Measurements from ENCODE around the gene CT45A9. TPM values are rescaled to one million over a fixed set of nuclear protein-coding genes. Genes with fewer than 3 reads are reported as not detected.

Gene CT45A9
- total RNA-seq, 3 donors from 2014 or later, result not detected

Other genes with a start within 250 kb of the CT45A9 start
- not detected for gene CT45A1, start 158.2 kb downstream of the CT45A9 start, total RNA-seq
- gene CT45A3, start 103.6 kb downstream of the CT45A9 start, total RNA-seq, result not detected
- gene CT45A5, start 86.3 kb downstream of the CT45A9 start, total RNA-seq, result not detected
- not detected for gene CT45A6, start 69.0 kb downstream of the CT45A9 start, total RNA-seq
- not detected for gene CT45A2, start 51.8 kb downstream of the CT45A9 start, total RNA-seq
- gene CT45A7, start 34.5 kb downstream of the CT45A9 start, total RNA-seq, result not detected
- gene CT45A8, start 17.3 kb downstream of the CT45A9 start, total RNA-seq, result not detected
- gene CT45A10, start 21.6 kb upstream of the CT45A9 start, total RNA-seq, result not detected
- gene SAGE1, start 21.9 kb upstream of the CT45A9 start, total RNA-seq, result not detected
- gene MMGT1, start 102.2 kb upstream of the CT45A9 start, total RNA-seq, result 10 to 100 TPM; 25.6 to 29.0 (median 25.8) TPM
- gene SLC9A6, start 113.6 kb upstream of the CT45A9 start, total RNA-seq, result 10 to 100 TPM; 11.4 to 13.7 (median 12.2) TPM

All from activated T-cell treated with anti-CD3 and anti-CD28 coated beads, Interleukin-2, amount 50 U/mL, for 4 hours (primary cell).